Measurements from ENCODE around the gene PHTF2.

Gene PHTF2

DNA sequence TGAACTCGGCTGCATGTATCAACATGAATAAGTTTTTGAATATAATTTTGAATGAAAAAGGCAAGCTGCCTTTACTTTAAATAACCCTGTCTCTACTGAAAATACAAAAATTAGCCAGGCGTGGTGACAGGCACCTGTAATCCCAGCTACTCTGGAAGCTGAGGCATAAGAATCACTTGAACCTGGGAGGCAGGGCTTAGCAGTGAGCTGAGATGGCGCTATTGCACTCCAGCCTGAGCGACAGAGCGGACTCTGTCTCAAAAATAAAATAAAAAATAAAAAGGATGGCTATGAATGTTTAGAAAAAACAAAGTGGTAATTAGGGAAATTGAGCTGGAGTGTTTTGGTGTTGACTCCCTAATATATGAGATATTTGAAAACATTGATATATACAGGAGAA is 133.3 kb downstream of the PHTF2 start:
- no peak for TF ChIP-seq CTCF (IDR thresholded peaks at IDR 0.05; ENCODE audit: low read depth, low read length)
- no peak overlapping the region for H3K4me3 ChIP-seq (ENCODE audit: low read depth, low read length)

DNA sequence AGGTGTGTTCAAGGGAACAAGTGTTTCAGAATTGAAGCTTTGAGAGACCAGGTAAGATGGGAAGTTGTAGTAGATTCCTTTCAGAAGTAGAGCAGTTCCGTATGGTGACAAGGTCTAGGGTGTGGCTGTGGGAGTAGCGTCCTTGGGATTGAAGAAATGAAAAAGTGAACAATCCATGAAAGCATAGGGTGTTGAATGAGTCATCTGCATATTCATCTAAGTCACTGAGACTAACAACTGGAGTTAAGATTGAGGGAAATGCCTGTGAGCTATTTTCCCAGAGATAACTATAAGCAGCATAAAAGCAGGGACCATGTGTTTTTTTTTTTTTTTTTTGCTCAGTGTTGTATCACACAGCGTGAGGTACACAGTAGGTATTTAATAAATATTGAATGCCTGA is 134.8 kb downstream of the PHTF2 start:
- no peak for TF ChIP-seq CTCF (IDR thresholded peaks at IDR 0.05; ENCODE audit: low read depth, low read length)
- no peak overlapping the region for H3K4me3 ChIP-seq (ENCODE audit: low read depth, low read length)

DNA sequence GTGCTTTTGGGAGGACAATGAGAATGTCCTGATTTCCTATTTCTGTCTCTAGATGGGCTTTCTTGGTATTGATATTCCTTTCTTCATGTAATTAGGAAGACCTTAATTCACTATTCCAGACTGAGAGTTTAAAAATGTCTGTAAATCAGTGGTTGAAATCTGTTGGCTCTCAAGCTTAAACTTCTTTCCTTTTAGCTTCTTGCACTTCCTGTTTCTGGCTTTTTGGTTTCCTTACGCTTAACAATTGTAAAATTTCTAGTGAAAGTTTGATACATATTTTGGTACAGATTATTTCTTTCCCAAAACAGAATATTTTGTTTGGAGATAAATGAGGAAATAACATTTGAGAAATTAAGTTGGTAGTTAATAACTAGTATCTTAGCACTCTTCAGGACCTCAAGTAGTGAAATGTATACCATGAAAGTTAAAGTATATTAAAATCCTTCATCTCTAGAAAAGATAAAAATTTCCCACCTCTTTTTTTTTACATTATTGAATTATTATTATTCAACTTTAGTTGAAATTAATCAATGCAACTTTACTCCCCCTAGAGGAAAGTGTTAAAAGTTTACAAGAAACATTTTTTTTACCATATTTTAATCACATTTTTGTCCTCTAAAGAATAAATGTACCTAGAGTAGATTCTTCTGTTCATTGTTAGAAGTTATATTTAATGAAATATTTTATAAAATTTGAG is 137.2 kb downstream of the PHTF2 start:
- no peak; the same call in 1 of the 2 replicates for TF ChIP-seq CTCF (IDR thresholded peaks at IDR 0.05; ENCODE audit: low read depth, low read length)
- H3K4me3 ChIP-seq (ENCODE audit: low read depth, low read length), result no peak overlapping the region

GRCh38 chr7:77940647-77941046 is 142.1 kb downstream of the PHTF2 start:
- no peak overlapping the region for H3K4me3 ChIP-seq (ENCODE audit: low read depth, low read length)
- TF ChIP-seq CTCF (IDR thresholded peaks at IDR 0.05; ENCODE audit: low read depth, low read length), result peak; percentile 42; the same call in 1 of the 2 replicates

DNA sequence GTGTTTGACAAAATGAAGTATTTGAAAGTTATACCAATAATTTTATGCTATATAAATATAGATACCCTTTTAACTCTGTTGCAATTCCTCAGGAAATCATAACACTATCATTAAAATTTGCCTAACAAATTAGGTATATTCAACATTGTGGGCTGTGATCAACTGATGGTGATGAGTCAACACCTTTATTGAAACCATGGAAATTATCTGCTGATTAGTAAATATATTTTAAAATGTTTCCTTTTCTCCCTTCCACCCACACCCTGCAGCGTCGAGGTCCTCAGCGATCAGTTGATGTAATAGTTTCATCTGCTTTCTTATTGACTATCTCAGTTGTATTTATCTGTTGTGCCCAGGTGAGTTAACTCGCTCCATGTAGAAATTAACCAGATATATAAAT is 143.9 kb downstream of the PHTF2 start:
- no peak overlapping the region for H3K4me3 ChIP-seq (ENCODE audit: low read depth, low read length)
- TF ChIP-seq CTCF (IDR thresholded peaks at IDR 0.05; ENCODE audit: low read depth, low read length), result no peak

DNA sequence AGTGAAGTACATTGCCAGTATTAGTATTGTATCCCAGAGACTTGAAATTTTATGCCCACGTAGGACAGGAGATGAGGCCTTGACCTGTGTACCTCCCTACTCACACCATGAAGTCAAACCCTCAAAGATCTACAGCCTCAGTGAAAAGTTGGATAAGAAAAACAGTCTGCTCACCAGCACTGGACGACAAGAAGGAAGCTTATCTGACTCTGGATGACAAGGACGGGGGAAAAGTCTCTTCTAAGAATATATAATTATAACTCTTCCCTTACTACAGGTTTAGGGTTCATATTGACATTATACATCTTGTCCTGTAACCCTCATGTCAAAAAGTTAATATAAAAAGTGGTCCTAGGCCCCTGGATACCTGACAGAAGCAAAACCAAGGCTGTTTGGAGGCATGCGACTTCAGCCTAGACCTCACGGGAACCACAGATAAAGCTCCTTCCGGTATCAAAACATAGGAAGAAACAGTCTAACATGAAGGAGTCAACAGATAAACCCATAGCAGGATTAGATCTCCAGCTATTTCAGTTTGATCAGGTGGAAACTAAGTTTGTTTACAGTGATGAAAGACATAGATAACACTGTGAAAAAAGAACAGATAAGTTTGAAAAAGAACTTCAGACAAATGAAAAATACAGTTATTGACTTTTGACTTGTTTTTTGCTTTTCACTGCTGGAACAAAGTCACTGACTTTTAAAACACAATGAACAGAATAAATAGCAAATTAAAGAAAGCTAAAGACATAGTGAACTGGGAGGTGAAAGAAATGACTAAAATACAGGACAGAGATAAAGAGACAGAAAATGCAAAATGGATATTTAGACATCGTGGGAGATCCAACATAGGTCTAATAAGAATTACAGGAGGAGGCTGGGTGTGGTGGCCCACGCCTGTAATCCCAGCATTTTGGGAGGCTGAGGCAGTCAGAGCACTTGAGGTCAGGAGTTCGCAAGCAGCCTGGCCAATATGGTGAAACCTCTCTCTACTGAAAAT is 145.9 kb downstream of the PHTF2 start:
- TF ChIP-seq CTCF (IDR thresholded peaks at IDR 0.05; ENCODE audit: low read depth, low read length), result no peak

DNA sequence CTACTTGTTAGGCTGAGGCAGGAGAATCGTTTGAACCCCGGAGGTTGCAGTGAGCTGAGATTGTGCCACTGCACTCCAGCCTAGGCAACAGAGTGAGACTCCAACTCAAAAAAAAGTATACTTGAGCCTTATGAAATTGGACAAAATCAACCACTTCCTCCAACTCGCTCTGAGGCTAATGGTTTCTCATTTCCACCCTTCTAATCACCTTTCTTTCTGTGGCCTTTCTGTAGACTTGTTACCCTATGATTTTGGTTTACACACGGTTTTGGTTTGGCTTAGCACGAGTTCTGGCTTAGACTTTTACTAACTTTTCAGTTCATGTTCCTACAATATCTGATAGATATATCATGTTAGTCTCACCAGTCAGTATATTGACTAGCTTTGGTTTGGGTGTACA is 152.0 kb downstream of the PHTF2 start:
- H3K4me3 ChIP-seq (ENCODE audit: low read depth, low read length), result no peak overlapping the region
- TF ChIP-seq CTCF (IDR thresholded peaks at IDR 0.05; ENCODE audit: low read depth, low read length), result no peak

More for the DNA sequence above, 145.9 kb downstream of the PHTF2 start:
- no peak overlapping the region for H3K4me3 ChIP-seq (ENCODE audit: low read depth, low read length)
